Effector CD8-positive, alpha-beta T cell (primary cell): ENCODE results near the gene PMPCA.

Experiments
- DNase-seq: peaks from one replicate; lab custom pipeline; 2025; lab: John Stamatoyannopoulos, UW

The PMPCA gene

DNA sequence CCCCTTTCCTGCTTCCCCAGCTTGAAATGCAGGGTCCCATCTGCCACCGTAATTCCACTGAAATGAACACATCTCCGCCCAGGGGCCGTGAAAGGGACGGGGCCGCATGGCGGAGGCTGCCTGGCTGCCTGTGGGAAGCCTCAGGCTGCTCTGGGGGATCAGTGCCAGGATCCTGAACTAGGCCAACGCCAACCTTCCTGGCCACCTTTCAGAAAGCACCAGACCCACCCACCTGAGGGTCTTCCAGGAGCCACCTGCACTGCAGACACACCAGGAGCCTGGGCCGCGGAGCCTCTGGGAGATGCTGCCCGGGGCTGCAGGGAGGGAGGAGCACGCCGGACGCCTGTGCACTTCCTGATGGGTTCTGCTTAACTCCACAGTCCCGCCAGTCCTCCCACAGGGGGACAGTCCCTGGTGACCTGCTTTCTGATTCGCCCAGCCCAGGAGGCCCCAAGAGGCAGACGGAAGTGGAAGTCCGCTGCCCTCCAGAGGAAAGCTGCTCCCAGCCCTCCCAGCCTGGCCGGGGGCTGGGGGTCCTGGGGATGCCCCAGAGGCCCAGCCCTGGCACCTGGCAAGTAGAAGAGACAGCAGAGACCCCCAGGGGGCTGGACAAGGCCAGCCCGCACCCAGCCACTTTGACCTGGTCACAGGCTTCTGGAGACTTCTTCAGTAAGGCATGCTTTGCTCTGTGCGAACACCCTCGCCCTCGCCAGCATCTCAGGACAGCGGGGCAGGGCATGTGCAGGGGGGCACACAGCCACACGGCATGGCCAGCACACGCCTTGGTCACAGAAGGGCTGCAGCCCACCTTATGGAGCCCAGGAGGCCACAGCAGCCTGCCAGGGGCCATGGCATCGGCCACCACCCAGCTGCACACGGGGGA is 36.9 kb upstream of the PMPCA start, which contains the start of gene CARD9:
Gene CARD9 (minus strand): TSS at position 370 of the 883 bp plus-strand sequence. CDS start 1,591 bp downstream, outside the sequence.
- no peak for DNase-seq

GRCh38 chr9:136374183-136374575 is 36.3 kb upstream of the PMPCA start:
- DNase-seq, result no peak

- no peak for DNase-seq
These were observed 35.4 kb upstream of the PMPCA start for GRCh38 chr9:136375096-136375495.

GRCh38 chr9:136376457-136376856 is 34.0 kb upstream of the PMPCA start:
- no peak for DNase-seq

GRCh38 chr9:136377341-136378169 is 32.9 kb upstream of the PMPCA start:
- DNase-seq, result no peak

DNA sequence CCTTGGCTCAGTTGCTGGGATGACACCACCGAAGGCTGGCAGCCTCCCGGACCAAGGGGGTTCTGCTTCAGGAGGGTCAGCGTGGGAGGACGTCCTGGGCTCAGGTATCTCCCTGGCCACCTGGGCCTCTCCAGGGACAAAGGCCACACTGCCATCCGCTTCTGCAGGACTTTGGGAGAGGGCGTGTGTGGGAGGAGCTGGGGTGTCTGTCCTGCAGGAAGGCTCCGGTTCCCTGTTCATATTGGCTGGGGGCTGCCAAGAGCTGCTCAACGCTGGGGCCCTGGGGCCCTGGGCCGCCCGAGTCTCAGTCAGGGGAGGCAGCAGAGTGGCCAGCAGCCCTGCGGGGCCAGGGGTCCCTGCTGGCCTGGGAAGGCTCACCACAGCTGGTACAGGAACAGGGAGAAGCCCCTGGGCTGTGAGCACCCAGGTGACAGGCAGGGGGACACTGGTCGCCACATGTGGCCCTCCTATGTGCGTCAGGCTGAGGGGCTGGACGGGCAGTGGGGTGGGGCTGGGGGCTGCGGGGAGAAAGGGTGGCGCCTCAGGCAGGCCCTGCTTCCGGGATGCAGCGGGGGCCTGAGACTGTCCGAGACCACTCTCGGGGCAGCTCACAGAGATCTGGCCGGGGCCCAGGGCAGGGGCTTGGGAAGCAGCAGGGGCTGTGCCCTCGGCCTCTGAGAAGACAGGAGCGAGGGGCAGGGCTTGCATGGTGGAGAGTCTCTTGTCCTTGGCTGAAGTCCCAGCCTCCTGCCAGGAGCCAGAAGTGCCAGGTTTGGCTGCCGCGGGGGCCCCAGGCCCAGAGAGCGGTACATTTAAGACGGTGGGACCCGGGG is 32.1 kb upstream of the PMPCA start:
- DNase-seq, result no peak

DNA sequence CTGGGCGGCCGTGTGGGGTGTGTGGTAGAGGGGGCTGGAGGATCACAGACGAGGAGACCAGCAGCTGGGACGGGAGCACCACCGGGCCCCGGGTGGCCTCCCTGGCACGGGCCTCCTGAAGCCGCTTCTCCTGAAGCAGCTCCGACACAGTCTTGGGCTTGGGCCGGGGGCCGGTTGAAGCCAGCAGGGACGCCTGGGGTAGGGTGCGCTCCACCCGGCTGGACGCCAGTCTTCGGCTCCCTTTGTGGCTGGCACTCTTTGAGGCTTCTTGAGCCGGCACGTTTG is 31.5 kb upstream of the PMPCA start:
- DNase-seq, result no peak

GRCh38 chr9:136379401-136379800 is 31.1 kb upstream of the PMPCA start:
- DNase-seq, result no peak

DNA sequence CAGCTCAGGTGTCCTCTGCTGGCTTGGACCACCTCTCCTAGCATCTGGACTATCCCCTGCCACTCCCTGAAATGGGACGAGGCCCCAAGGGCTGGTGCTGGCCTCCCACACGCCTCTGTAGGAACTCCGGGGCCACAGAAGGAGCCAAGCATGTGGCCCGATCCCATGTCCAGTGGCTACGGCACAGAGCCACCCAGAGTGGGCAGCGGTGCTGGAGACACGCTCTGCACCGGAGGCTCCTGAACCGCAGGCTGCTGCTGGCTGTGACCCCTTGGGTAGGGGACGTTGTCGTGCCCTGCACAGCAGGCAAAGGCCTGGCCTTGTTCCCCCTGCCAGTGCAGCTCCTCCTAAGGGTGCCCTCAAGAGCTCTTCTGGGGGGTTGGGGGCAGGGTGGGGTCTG is 30.6 kb upstream of the PMPCA start:
- no peak for DNase-seq

- DNase-seq, result no peak
These were observed 30.1 kb upstream of the PMPCA start for GRCh38 chr9:136380381-136380780.

- DNase-seq, result no peak
These were observed 29.1 kb upstream of the PMPCA start for GRCh38 chr9:136381311-136381710.

- no peak for DNase-seq
These were observed 28.4 kb upstream of the PMPCA start for GRCh38 chr9:136381966-136382513.

- no peak for DNase-seq
These were observed 27.0 kb upstream of the PMPCA start for GRCh38 chr9:136383436-136383835.

- no peak for DNase-seq
These were observed 25.4 kb upstream of the PMPCA start for GRCh38 chr9:136385015-136385414.

- no peak for DNase-seq
These were observed 24.4 kb upstream of the PMPCA start for GRCh38 chr9:136386018-136386417.

- DNase-seq, result no peak
These were observed 23.2 kb upstream of the PMPCA start for GRCh38 chr9:136387217-136387616.

- no peak for DNase-seq
These were observed 21.1 kb upstream of the PMPCA start for GRCh38 chr9:136389396-136389795.

- no peak for DNase-seq
These were observed 18.5 kb upstream of the PMPCA start for GRCh38 chr9:136391737-136392537.

DNA sequence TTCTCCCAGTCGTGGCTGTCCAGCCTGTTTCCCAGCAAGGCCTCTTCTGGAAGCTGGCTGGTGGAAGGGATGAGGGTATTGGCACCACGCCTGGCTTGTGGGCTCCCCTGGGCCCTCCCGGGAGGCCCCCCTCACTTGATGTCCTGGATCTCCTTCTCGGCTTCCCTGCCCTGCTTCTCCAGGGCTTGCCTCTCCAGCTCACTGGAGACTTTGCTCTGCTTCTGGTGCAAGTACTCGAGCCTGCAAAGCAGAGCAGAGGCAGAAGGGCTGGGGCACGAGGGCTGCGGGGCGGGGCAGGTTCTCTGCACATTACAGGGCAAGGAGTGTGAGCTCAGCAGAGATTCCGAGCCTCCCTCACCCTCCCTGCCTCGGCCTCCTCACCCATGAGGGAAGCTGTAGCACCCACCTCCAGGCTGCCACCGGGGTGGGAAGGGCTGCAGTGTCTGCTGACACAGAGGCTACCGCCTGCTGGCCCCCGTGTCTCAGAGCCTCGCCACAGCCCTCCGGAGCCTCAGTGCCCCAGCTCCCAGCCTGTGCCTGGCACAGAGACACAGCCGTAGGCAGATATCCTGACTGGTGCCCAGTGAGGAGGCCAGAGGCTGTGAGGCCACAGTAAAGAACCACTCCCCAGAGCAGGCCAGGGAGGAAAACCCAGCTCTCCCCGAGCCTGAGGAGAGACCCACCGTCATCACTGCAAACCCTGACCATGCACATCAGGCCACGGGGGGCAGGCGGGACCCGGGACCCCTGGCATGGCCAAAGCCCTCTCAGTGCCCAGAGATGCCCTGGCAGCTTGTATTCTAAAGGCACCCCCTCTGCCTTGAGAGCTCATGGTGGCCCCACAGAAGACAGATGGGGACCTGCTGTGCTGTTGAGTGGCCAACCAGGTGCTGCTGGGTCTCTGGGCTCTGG is 17.7 kb upstream of the PMPCA start:
- no peak for DNase-seq

- no peak for DNase-seq
These were observed 16.9 kb upstream of the PMPCA start for GRCh38 chr9:136393531-136393930.
